ENCODE data around the gene KIFC1.

The KIFC1 gene

GRCh38 chr6:33404884-33405283 is 13.3 kb downstream of the KIFC1 start:
- Histone ChIP-seq H3K27me3 (ENCODE audit: insufficient read depth, low read length) (no peaks in the 10 kb centered on the region), H3K9ac (ENCODE audit: low read length) (no peak overlapping the region), H3K27ac (ENCODE audit: low read depth, low read length, poor library complexity, severe bottlenecking) (no peak overlapping the region), H3K4me3 (ENCODE audit: low read depth, low read length, poor library complexity, severe bottlenecking) (no peak overlapping the region), H2AFZ (ENCODE audit: low read length) (no peak overlapping the region), H3K79me2 (ENCODE audit: insufficient read depth, low read length) (no peaks in the 10 kb centered on the region), H3K9me2 (ENCODE audit: low read depth, low read length) (no peaks in the 10 kb centered on the region), H3K4me1 (ENCODE audit: insufficient read depth, low read length, severe bottlenecking) (peaks cover 9% of the 10 kb centered on the region), H3K36me3 (ENCODE audit: insufficient read depth, low read length) (peaks cover 85% of the 10 kb centered on the region), H3K4me2 (ENCODE audit: low read length) (no peak overlapping the region), H3K9me3 (ENCODE audit: low read length) (no peaks in the 10 kb centered on the region), H4K20me1 (ENCODE audit: insufficient read depth, low read length) (no peaks in the 10 kb centered on the region), H3F3A (ENCODE audit: insufficient read depth, low read length) (peaks cover 10% of the 10 kb centered on the region; the same call in 1 of the 2 replicates)
- no peak for TF ChIP-seq EZH2 (IDR thresholded peaks at IDR 0.05; ENCODE audit: borderline replicate concordance, low read length)
- no peak for TF ChIP-seq CTCF (IDR thresholded peaks at IDR 0.05; ENCODE audit: low read length)

- no peaks in the 10 kb centered on the region for H3K27me3 ChIP-seq (ENCODE audit: insufficient read depth, low read length)
- no peak overlapping the region for H2AFZ ChIP-seq (ENCODE audit: low read length)
- no peaks in the 10 kb centered on the region for H3K79me2 ChIP-seq (ENCODE audit: insufficient read depth, low read length)
- H3K27ac ChIP-seq (ENCODE audit: low read depth, low read length, poor library complexity, severe bottlenecking): no peak overlapping the region
- H4K20me1 ChIP-seq (ENCODE audit: insufficient read depth, low read length): no peaks in the 10 kb centered on the region
- H3K4me2 ChIP-seq (ENCODE audit: low read length): no peak overlapping the region
- no peak overlapping the region for H3K9ac ChIP-seq (ENCODE audit: low read length)
- peaks cover 11% of the 10 kb centered on the region for H3K4me1 ChIP-seq (ENCODE audit: insufficient read depth, low read length, severe bottlenecking)
- H3K9me3 ChIP-seq (ENCODE audit: low read length): no peaks in the 10 kb centered on the region
- peaks cover 10% of the 10 kb centered on the region; the same call in 1 of the 2 replicates for H3F3A ChIP-seq (ENCODE audit: insufficient read depth, low read length)
- H3K36me3 ChIP-seq (ENCODE audit: insufficient read depth, low read length): peaks cover 79% of the 10 kb centered on the region
- H3K4me3 ChIP-seq (ENCODE audit: low read depth, low read length, poor library complexity, severe bottlenecking): no peak overlapping the region
- TF ChIP-seq CTCF (IDR thresholded peaks at IDR 0.05; ENCODE audit: low read length) (no peak), EZH2 (IDR thresholded peaks at IDR 0.05; ENCODE audit: borderline replicate concordance, low read length) (no peak)
- H3K9me2 ChIP-seq (ENCODE audit: low read depth, low read length): no peaks in the 10 kb centered on the region
Measured at GRCh38 chr6:33405386-33405940, 13.8 kb downstream of the KIFC1 start.

- Histone ChIP-seq H4K20me1 (ENCODE audit: insufficient read depth, low read length) (no peaks in the 10 kb centered on the region), H2AFZ (ENCODE audit: low read length) (no peak overlapping the region), H3K79me2 (ENCODE audit: insufficient read depth, low read length) (no peaks in the 10 kb centered on the region), H3K4me2 (ENCODE audit: low read length) (no peak overlapping the region), H3K9me3 (ENCODE audit: low read length) (no peaks in the 10 kb centered on the region), H3K9me2 (ENCODE audit: low read depth, low read length) (no peaks in the 10 kb centered on the region), H3K27me3 (ENCODE audit: insufficient read depth, low read length) (no peaks in the 10 kb centered on the region), H3K4me3 (ENCODE audit: low read depth, low read length, poor library complexity, severe bottlenecking) (no peak overlapping the region), H3K4me1 (ENCODE audit: insufficient read depth, low read length, severe bottlenecking) (peaks cover 12% of the 10 kb centered on the region), H3K36me3 (ENCODE audit: insufficient read depth, low read length) (peaks cover 73% of the 10 kb centered on the region), H3K9ac (ENCODE audit: low read length) (no peak overlapping the region), H3F3A (ENCODE audit: insufficient read depth, low read length) (peaks cover 10% of the 10 kb centered on the region; the same call in 1 of the 2 replicates), H3K27ac (ENCODE audit: low read depth, low read length, poor library complexity, severe bottlenecking) (no peak overlapping the region)
- TF ChIP-seq EZH2 (IDR thresholded peaks at IDR 0.05; ENCODE audit: borderline replicate concordance, low read length) (no peak), CTCF (IDR thresholded peaks at IDR 0.05; ENCODE audit: low read length) (no peak)
Measured at GRCh38 chr6:33406126-33406525, 14.5 kb downstream of the KIFC1 start.
